ENCODE measurements around the gene CPT1C.

Gene CPT1C

DNA sequence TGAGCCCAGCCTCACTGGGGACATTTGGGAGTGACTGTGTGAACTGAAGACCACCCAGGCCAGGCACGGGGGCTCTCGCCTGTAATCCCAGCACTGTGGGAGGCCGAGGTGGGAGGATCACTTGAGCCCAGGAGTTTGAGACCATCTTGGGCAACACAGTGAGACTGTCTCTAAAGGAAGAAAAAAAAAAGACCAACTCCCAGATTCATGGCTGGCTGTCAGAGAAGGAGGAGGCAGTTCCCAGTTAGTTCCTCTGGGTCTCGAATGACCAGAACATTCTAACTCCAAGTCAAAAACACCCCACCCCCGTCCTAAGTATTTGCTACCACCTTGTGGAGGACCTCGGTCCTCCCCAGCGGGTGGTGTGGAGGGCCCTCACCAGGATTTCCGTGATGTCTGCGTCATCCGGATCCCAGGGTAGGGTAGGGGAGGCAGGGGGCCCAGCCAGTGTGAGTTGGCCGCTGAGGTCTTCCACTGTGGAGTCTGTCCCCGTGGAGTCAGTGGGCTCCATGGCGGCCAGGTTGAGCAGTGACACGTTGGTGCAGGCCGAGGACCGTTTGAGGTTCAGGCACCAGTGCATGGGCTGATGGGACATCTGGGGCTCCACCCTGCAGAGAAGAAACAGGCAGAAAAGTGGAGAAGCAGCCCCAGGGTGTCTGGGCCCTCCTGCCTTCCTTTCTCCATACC, 70.9 kb downstream of the CPT1C start:
- no peak for DNase-seq (ENCODE audit: low read depth)

DNA sequence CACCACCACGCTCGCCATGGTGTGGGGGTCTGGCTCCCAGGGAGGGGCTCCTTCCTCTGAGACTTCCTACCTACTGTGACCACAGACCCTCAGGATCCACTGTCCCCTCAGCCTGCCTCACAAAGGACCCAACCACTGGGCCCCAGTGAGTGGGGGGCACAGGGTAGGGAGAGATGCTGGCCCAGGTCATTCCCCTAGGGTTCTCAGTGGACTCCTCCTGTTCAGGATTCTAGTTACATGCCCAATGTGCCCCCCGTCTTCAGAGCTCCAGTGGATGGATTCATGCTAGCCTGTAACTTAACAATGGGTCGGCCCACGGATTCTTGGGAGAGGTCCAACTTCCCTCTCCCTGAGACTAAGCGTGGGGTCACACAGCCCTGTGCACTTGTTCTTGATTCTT, 72.3 kb downstream of the CPT1C start, which contains the start of gene TSKS:
TSS of gene TSKS (minus strand) at position 77 of the 400 bp plus-strand sequence. CDS start at position 18, 59 bp downstream.
- no peak for DNase-seq (ENCODE audit: low read depth)

Measured in activated T-cell treated with anti-CD3 and anti-CD28 coated beads for 24 hours (primary cell).